Skeletal muscle cell (primary cell): Measurements from ENCODE around the gene SLC9A9.
"Not testable (repeated sequence)": the region's sequence is repeated elsewhere in the genome, so short reads cannot be mapped to it uniquely, and the experiment has no call there.

Experiments
- DNase-seq: peaks from one replicate; pipeline ENCODE4 v3.0.0-alpha.2; 2010; ENCODE audit warnings: low read depth
- H3K4me3 ChIP-seq: 2 replicates; pipeline ENCODE4 v1.5.1; 2011; ENCODE audit warnings: low read depth, mild to moderate bottlenecking, control low read depth, low read length, moderate library complexity

Gene SLC9A9

DNA sequence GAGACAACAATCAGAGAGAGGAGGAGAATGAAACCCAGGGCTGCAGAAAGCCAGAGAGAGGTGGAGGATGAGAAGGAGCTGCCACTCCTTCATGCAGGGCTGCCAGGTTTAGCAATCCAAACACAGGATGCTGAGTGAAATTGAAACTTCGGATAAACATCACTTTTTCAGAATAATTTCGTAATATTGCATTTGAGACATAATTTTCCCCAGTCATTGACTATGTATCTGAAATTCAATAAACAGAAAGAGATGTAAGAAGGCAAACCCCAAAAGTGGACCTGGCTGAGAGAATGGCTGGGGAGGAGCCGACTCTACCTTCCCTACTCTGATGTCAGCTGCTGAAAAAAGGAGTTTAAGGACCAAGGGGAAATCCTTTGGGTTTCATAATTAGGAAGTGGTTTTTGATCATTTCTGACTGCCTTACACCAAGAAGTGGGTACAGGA is 33.8 kb downstream of the SLC9A9 start:
- DNase-seq = no peak
- no peak overlapping the region for H3K4me3 ChIP-seq

DNA sequence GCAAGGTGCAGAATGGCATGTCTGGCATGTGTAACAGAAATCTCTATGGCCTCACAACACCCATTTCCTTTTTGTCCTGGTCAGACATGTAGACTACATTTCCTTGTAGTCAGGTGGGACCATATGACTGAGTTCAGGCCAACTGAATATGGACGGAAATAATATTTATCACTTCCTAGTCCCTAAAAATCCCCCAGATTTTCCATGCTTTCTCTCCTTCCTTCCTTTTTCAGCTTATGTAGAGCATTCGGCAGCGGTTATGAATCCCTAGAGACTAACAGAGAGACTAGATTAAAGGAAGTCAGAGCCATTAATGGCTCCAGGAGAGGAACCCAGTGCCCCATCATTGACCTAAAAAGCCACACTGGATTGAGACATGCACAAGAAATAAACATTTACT is 35.8 kb downstream of the SLC9A9 start:
- DNase-seq = no peak
- H3K4me3 ChIP-seq = no peak overlapping the region

DNA sequence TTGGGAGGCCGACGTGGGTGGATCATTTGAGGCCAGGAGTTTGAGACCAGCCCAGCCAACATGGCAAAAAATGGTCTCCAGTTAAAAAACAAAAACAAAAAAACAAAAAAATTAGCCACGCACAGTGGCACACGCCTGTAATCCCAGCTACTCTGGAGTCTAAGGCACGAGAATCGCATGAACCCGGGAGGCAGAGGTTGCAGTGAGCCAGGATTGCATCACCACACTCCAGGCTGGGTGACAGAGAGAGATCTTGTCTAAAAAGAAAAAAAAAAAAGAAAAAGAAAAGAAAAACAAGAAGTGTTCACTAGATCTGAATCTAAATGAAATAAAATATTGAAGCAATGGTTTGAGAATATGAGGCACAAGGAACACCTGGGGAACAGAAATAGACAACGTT is 36.7 kb downstream of the SLC9A9 start:
- H3K4me3 ChIP-seq = no peak overlapping the region
- no peak for DNase-seq

GRCh38 chr3:143810953-143811265 is 37.4 kb downstream of the SLC9A9 start:
- H3K4me3 ChIP-seq = no peak overlapping the region
- DNase-seq = no peak

- no peak overlapping the region for H3K4me3 ChIP-seq
- DNase-seq = no peak
Measured at GRCh38 chr3:143810166-143810952, 37.9 kb downstream of the SLC9A9 start.

DNA sequence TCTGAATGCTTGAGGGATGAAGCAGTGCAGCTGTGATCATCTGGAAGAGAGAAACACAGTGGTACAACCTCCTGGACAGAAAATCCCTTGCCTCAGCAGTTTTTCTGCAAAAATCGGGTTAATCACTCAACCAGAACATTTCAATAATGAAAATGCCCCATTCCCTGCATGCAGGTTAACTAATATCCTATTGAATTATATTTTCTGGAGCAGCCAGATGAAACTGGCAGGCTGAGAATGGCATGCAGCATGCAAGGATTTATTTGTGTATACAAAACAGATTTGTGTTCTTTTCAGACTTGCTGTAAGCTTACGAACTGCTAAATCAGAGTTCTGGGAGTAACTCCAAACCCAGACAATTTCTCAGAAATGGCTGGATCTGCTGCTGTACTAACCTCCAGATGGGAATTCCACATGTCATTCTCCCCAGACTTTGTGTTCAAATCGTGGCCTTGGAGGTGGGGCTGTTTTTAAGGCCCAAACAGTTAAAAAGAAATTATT is 39.1 kb downstream of the SLC9A9 start:
- H3K4me3 ChIP-seq = no peak overlapping the region
- no peak for DNase-seq

DNA sequence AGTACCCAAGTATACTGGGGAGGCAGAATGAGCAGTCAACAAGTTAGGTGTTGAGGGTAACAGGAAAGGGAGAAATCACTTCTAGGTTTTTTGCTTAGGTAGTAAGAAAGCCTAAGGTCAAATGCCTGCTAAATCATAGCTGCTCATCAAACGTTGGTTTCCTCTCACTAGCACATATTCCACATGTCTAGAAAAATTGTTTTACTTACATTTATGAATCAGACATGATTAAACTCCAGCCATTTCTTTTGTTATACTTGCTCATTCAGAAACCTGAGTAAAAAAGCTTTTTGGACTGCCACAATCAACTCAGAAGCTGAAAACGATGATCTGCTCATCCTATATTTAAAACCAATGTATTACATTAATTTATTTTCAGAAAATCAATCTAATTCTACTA is 40.2 kb downstream of the SLC9A9 start:
- no peak overlapping the region for H3K4me3 ChIP-seq

GRCh38 chr3:143806038-143806437 is 42.2 kb downstream of the SLC9A9 start:
- DNase-seq = no peak
- H3K4me3 ChIP-seq = no peak overlapping the region

More for the DNA sequence above, 40.2 kb downstream of the SLC9A9 start:
- no peak for DNase-seq

DNA sequence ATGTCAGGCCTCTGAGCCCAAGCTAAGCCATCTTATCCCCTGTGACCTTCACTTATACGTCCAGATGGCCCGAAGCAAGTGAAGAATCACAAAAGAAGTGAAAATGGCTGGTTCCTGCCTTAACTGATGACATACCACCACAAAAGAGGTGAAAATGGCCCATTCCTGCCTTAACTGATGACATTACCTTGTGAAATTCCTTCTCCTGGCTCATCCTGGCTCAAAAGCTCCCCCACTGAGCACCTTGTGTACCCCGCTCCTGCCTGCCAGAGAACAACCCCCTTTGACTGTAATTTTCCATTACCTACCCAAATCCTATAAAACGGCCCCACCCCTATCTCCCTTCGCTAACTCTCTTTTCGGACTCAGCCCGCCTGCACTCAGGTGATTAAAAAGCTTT is 42.8 kb downstream of the SLC9A9 start:
- not testable (repeated sequence) for DNase-seq, H3K4me3 ChIP-seq

DNA sequence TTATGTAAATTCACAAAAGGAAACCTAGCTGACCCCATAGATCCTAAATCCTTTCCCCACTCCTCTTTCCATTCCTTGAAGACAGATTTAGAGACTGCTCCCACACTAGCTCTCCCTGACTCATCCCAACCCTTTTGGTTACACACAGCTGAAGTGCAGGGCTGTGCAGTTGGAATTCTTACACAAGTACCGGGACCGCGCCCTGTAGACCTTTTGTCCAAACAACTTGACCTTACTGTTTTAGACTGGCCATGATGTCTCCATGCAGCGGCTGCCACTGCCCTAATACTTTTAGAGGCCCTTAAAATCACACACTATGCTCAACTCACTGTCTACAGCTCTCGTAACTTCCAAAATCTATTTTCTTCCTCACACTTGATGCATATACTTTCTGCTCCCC is 47.2 kb downstream of the SLC9A9 start:
- DNase-seq, H3K4me3 ChIP-seq: not testable (repeated sequence)

DNA sequence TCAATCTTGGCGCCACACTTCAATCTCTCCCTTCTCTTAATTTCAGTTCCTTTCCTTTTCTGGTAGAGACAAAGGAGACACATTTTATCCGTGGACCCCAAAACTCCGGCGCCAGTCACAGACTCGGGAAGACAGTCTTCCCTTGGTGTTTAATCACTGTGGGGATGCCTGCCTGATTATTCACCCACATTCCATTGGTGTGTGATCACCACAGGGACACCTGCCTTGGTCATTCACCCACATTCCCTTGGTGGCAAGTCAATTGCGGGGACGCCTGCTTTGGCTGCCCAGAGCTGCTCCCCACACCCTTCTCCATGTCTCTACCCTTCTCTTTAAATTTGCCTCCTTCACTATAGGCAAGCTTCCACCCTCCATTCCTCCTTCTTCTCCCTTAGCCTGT is 50.1 kb downstream of the SLC9A9 start:
- H3K4me3 ChIP-seq, DNase-seq: not testable (repeated sequence)

DNA sequence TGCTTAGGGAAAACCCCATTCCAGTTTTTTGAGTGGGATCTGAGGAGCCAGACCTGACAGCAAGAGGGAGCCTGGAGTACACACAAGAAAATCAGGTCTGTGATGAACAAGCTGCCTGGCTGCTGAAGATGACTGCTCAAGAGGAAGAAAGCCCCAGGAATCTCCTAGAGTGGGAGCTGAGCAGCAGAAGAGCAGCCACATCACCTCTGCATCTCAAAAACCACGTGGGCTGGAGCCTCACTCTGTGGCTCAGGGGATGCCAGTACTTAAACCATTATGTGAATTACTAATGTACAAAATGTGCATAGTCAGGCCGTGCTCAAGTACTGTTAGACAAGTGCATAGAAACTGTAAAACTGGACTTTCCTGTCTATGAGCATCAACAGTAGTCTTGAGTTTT is 52.4 kb downstream of the SLC9A9 start:
- no peak for DNase-seq
- H3K4me3 ChIP-seq = no peak overlapping the region

DNA sequence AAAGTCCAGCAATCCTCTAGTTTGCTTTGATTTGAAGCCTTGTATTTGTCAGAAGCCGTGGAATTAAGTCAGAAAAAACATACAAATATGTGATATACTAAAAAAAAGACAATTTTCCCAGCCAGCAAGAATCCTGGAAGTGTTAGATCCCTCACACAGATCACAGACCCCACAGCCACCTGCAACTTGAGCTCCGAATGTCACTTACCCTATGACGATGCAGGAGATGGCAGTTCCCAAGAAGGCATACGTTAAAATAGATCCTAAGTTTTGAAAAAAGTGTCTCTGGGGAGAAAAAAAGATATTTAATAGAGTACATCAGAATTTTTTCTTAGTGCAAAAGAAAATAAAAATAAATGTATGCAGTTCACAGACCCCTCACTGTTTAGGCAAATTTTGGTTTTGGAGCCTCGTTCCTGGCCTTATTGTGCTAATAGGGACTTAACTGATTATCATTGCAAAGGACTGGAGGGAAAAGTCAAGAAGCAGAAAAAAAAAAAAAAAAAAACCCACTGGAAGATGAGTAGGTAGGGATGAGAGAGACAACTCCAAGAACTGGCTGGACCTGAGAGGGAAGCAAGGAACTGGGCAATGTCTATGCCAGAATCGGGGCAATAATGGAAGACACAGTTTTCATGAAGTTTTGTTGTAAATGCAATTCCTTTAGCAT is 53.3 kb downstream of the SLC9A9 start:
- no peak overlapping the region for H3K4me3 ChIP-seq

GRCh38 chr3:143793971-143794370 is 54.3 kb downstream of the SLC9A9 start:
- no peak for DNase-seq

More for the DNA sequence above, 53.3 kb downstream of the SLC9A9 start:
- DNase-seq = no peak

GRCh38 chr3:143791386-143791785 is 56.9 kb downstream of the SLC9A9 start:
- DNase-seq = no peak

More at GRCh38 chr3:143793971-143794370, 54.3 kb downstream of the SLC9A9 start:
- no peak overlapping the region for H3K4me3 ChIP-seq

GRCh38 chr3:143786219-143787191 is 61.8 kb downstream of the SLC9A9 start:
- no peak for DNase-seq
- no peak overlapping the region for H3K4me3 ChIP-seq

More at GRCh38 chr3:143791386-143791785, 56.9 kb downstream of the SLC9A9 start:
- no peak overlapping the region for H3K4me3 ChIP-seq

- DNase-seq = no peak
- H3K4me3 ChIP-seq = no peak overlapping the region
Measured at GRCh38 chr3:143784446-143784845, 63.8 kb downstream of the SLC9A9 start.

DNA sequence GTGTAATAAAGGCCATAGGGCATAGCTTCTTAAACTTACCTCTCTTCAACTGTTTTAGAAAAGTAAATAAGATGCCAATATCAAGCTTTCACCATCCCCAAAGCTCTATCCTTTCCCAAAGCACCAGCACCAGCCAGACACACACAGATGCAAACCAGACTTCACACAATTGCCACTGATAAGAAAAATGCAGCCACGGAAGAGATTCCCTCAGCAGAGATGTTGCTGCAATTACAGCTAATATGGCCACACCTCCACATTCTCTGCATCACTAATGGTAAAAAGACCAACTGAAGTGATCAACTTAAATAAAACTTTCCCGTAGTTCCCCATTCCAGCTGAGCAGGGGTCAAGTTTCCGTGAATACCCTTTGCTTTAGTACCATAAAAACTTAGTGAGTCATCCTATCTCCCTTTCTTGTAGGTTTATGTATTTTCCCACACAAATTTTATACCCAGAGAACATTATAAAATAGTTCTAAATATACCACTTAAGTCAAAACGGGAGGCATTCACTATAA is 64.4 kb downstream of the SLC9A9 start:
- DNase-seq = no peak
- no peak overlapping the region for H3K4me3 ChIP-seq

- no peak overlapping the region for H3K4me3 ChIP-seq
- no peak for DNase-seq
Measured at GRCh38 chr3:143775459-143775858, 72.8 kb downstream of the SLC9A9 start.
